IPS DF 4.7 (cell line): ENCODE measurements around the gene RUVBL2.
"Not testable (repeated sequence)": the region's sequence is repeated elsewhere in the genome, so short reads cannot be mapped to it uniquely, and the experiment has no call there.

Experiments
- DNase-seq: peaks from one replicate; pipeline ENCODE4 v3.0.0-alpha.2; 2013; ENCODE audit warnings: low spot score; ENCODE audit errors: extremely low read depth

Gene RUVBL2

DNA sequence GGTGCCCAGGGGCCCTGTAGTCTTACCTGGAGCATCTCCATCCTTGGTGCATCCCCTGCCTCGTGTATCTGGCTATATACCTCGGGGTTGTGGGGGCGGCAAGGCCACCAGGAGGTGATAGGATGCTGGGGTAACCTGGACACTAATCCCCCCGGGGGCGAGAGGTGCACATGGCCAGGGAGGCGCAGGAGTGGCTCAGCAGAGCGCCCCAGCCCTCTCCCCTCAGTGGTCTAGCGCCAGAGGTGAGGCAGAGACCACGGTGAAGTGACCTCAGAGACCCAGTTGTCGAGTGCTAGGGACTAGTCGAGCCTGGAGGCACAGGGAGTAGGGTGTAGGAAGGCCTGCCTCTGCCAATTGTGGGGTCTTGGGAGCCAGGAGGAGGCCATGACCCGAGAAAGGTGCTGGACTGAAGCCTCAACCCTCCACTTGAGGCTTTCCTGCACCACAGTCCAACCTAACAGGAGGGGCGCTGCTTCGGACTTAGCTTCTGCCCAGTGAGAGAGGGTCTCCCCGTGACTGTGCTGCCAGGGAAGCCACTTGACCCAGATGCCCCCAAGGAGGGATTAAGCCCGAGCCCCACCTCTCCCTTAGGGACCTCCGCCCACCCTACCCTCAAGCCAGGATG is 23.5 kb downstream of the RUVBL2 start, which contains the start of gene LHB:
LHB (minus strand) TSS at position 51 of the 625 bp plus-strand sequence; CDS start at position 41, 10 bp downstream.
- DNase-seq: no peak

DNA sequence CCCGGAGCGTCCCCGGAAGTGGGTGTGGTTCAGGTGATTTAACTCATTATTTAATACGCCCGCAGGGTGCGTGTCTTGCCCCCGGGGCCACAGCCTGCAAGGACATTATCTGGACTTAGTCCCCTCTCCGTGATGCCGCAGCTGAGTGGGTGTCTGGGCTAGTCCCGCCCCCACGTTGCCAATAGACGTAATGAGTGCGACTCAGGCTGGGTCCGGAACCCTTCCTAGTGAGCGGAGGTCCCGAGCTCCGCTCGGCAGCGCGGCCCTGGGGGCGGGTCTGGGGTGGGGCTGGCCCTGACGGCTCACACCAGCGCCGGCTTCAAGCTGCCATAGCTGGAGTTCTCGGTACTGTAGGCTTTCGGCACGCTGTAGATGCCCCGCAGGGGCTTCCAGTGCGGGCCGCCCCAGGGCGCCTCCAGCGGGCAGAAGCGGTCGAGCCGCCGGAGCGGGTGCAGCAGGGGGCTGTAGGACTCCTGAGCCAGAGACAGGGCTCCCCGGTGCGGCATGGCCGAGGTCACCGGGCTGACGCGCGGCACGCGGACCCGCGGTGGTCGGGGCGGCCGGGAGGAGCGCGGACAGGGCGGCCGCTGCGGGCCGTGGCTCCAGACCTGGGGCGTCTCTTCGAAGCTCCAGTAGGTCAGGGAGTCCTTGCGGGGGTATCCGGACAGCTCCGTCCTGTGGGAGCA is 24.1 kb downstream of the RUVBL2 start:
- no peak for DNase-seq

GRCh38 chr19:49018388-49019241 is 24.9 kb downstream of the RUVBL2 start:
- DNase-seq: not testable (repeated sequence)

DNA sequence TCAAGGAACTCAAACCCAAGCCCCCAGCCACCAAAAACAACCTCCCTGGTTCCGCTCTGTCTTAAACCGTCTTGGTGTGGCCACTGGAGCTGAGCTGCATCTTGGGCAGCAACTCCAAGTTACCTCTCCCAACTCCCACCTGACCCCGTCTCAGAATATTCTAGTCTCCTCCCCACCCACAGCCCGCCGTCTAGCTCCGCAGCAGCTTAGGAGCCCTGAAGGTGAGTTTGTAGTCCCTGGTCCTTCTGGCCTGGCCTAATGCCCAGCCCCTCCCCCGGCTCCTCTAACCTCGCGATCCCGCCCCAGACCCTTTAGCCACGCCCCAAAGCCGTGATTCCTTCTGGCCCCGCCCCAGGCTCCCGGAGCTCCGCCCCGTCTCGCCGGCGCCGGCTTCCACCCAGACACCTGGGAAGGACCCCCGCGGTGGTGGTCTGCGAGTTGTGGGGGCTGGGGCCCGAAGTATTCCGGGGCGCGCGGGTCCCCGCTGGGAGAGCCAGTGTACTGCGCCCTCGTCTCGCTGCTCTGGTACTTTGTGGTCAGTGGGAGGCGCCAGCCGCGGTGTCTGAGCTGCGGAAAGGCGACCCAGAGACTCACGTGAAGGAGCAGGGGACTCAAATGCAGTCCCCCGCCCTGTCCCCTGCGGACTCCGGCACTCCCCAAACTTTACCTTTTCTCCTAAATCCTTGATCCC is 25.7 kb downstream of the RUVBL2 start:
- DNase-seq: no peak

GRCh38 chr19:49020342-49020741 is 26.7 kb downstream of the RUVBL2 start:
- no peak for DNase-seq

GRCh38 chr19:49020931-49021895 is 27.5 kb downstream of the RUVBL2 start:
- DNase-seq: no peak

DNA sequence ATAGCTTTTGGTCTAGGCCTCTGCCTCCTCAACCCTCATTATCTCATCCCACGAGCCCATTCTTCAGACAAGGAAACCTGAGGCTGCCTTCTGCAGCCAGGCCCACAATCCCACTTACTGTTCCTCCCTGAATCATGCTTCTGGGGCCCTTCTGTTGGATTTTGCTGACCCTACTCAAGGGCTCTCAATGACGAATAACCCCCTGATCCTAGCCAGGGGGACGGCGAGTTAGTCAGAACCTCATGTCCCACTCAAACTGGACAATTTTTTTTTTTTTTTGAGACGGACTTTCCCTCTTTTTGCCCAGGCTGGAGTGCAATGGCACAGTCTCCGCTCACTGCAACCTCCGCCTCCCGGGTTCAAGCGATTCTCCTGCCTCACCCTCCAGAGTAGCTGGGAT is 28.4 kb downstream of the RUVBL2 start:
- DNase-seq: no peak

DNA sequence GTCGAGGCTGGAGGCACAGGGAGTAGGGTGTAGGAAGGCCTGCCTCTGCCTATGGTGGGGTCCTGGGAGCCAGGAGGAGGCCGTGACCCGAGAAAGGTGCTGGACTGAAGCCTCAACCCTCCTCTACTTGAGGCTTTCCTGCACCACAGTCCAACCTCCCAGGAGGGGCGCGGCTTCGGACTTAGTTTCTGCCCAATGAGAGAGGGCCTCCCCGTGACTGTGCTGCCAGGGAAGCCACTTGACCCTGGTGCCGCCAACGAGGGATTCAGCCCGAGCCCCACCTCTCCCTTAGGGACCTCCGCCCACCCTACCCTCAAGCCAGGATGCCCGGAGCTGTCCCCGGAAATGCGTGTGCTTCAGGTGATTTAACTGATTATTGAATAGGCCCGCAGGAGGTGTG is 30.5 kb downstream of the RUVBL2 start, which contains the start of gene CGB3:
CGB3 (minus strand) TSS at position 101 of the 400 bp plus-strand sequence. CDS start 362 bp downstream, outside the sequence.
- not testable (repeated sequence) for DNase-seq

- not testable (repeated sequence) for DNase-seq
These were observed 31.4 kb downstream of the RUVBL2 start for GRCh38 chr19:49025088-49025487.

DNA sequence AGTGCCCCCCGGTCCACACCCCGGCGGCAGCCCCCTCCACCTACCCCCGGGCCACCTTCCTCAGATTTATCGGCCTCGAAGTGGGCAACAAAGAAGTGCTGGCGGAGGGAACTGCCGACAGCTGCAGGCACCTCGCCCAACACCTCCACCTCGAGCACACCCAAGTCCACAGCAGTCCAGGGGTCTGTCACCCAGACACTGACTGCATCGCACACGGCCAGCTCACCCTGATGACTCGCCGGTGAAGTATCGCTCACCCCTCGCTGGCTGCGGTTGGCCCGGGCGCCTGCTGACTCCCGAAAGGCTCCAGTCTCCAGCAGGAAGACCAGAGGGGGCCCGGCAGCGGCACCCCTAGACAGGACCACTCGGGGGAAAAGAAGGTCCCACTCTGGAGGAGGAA is 31.9 kb downstream of the RUVBL2 start:
- DNase-seq: not testable (repeated sequence)

- not testable (repeated sequence) for DNase-seq
These were observed 35.0 kb downstream of the RUVBL2 start for GRCh38 chr19:49028686-49029085.

- DNase-seq: not testable (repeated sequence)
These were observed 36.1 kb downstream of the RUVBL2 start for GRCh38 chr19:49029749-49030148.

DNA sequence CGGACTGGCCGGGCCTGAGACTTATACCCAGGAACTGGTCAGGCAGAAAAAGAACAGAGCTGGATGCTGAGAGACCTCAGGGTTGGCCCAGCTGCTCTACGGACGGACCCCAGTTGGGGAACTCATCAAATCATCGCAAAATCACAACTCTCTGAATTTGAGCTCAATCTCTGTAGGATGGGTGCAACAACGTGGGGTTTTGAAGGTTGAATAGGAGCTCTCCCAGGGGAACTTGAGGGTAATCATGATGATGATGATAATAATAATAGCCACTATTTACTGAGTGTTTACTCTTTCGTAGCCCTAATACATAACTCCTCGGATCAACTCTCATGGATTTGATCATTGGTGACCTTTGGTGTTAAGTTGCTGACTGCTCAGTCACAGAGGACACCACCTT is 36.6 kb downstream of the RUVBL2 start:
- not testable (repeated sequence) for DNase-seq

DNA sequence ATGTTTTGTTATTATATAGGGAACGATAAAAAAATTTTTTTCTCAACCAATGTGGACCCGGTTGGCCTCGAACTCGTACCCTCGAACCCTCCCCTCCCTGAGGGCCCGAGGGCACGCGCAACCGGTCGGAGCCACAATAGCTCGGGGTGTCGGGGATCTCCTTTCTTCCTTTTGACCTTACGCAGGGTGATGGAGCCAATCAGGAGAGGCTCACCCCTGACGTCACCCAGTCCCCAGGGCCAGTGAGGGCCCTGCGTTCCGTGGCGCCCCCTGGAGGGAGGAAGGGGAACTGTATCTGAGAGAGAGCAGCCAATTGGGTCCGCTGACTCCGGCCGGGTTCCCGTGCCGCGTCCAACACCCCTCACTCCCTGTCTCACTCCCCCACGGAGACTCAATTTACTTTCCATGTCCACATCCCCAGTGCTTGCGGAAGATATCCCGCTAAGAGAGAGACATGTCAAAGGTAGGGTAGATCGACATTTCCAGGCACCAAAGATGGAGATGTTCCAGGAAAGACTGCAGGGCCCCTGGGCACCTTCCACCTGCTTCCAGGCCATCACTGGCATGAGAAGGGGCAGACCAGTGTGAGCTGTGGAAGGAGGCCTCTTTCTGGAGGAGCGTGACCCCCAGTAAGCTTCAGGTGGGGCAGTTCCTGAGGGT is 38.1 kb downstream of the RUVBL2 start, which contains the start of gene CGB2:
CGB2 (plus strand) TSS at position 249 of the 660 bp plus-strand sequence; CDS start at position 455, 206 bp downstream.
- DNase-seq: not testable (repeated sequence)

DNA sequence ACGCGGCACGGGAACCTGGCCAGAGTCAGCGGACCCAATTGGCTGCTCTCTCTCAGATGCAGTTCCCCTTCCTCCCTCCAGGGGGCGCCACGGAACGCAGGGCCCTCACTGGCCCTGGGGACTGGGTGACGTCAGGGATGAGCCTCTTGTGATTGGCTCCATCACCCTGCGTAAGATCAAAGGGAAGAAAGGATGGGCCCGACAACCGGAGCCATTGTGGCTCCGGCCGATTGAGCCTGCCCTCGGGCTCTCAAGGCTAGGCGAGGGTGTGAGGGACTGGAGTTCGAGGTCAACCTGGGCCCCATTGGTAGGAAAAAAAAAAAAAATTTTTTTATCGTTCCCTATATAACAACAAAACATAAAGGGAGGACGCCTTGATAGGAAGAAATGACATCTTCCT is 43.1 kb downstream of the RUVBL2 start, which contains the start of gene CGB1:
CGB1 (minus strand) TSS at position 81 of the 400 bp plus-strand sequence. CDS start 184 bp downstream, outside the sequence.
- not testable (repeated sequence) for DNase-seq

DNA sequence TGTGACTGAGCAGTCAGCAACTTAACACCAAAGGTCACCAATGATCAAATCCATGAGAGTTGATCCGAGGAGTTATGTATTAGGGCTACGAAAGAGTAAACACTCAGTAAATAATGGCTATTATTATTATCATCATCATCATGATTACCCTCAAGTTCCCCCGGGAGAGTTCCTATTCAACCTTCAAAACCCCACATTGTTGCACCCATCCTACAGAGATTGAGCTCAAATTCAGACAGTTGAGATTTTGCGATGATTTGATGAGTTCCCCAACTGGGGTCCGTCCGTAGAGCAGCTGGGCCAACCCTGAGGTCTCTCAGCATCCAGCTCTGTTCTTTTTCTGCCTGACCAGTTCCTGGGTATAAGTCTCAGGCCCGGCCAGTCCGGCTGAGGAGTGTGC is 44.4 kb downstream of the RUVBL2 start:
- not testable (repeated sequence) for DNase-seq

DNA sequence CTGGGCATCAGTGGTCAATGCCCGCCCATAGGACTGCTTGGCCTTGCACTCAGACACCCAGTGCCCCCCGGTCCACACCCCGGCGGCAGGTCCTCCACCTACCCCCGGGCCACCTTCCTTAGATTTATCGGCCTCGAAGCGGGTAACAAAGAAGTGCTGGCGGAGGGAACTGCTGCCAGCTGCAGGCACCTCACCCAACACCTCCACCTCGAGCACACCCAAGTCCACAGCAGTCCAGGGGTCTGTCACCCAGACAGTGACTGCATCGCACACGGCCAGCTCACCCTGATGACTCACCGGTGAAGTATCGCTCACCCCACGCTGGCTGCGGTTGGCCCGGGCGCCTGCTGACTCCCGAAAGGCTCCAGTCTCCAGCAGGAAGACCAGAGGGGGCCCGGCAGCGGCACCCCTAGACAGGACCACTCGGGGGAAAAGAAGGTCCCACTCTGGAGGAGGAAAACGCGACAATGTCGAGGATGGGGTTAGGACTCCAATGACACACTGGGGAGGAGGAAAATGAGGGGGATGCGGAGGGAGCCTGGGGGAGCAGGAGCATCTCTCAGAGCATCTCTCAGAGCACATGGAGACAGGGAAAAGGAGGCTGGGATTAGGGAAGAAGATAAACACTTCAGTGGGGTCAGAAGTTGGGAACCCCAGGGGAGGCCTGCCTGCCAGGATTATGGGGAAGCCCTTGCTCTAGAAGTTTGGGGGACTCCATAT is 45.0 kb downstream of the RUVBL2 start:
- DNase-seq: not testable (repeated sequence)

- DNase-seq: not testable (repeated sequence)
These were observed 46.0 kb downstream of the RUVBL2 start for GRCh38 chr19:49039736-49040135.
